ENCODE measurements around the gene COL4A2.

Gene COL4A2

DNA sequence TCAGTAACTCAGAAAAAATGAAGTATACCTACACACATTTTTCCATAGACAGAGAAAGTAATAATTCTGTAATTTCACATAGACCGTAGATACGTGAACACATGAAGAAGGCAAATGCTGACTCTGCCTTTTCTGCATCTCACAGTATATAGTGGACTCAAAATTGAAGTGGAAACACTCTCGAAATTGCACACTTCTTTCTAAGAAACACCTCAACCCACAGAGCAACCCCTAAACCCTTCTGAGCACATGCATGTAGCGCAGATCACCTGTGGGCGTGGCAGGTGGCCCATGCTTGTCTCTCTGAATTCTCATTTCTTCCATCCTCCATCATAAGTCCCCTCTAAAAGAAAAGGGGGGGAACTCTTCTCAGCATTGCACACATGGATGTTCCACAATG is 34.9 kb upstream of the COL4A2 start:
- no peak overlapping the region for H3K27ac ChIP-seq (ENCODE audit: insufficient read depth, low read length, poor library complexity, severe bottlenecking)
- H3K9me3 ChIP-seq (ENCODE audit: control insufficient read depth, low read length): no peaks in the 10 kb centered on the region
- H3K4me3 ChIP-seq (ENCODE audit: insufficient read depth, low read depth, low read length, poor library complexity, severe bottlenecking): no peak overlapping the region
- no peaks in the 10 kb centered on the region for H3K4me1 ChIP-seq (ENCODE audit: control insufficient read depth, insufficient read depth, low read length, poor library complexity, severe bottlenecking)
- H3K27me3 ChIP-seq (replicated peaks; ENCODE audit: control insufficient read depth, insufficient read depth, low read length, poor library complexity, severe bottlenecking): no peaks in the 10 kb centered on the region
- H3K36me3 ChIP-seq (ENCODE audit: control insufficient read depth, insufficient read depth, low read length): no peaks in the 10 kb centered on the region
- DNase-seq: no peak

DNA sequence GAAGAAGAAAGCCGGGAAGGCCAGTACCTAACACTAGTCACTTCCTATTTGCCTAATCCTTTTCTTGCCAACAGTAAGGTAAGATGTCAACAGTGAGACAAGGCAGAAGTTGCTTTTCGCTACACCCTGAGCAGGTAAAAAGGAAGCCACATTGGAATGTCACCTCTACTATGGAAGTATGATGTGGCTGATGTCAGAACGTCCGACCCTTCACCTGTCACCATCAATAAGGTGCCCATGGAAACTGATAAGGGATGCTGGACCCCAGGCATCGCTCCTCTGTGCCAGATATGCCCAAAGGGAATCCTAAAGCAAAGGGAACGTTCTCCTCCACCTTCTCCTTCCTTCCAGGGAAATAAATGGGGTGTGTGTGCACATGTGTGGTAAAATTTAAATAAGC is 34.4 kb upstream of the COL4A2 start:
- Histone ChIP-seq H3K4me1 (ENCODE audit: control insufficient read depth, insufficient read depth, low read length, poor library complexity, severe bottlenecking) (no peaks in the 10 kb centered on the region), H3K36me3 (ENCODE audit: control insufficient read depth, insufficient read depth, low read length) (no peaks in the 10 kb centered on the region), H3K27me3 (replicated peaks; ENCODE audit: control insufficient read depth, insufficient read depth, low read length, poor library complexity, severe bottlenecking) (no peaks in the 10 kb centered on the region), H3K27ac (ENCODE audit: insufficient read depth, low read length, poor library complexity, severe bottlenecking) (no peak overlapping the region), H3K4me3 (ENCODE audit: insufficient read depth, low read depth, low read length, poor library complexity, severe bottlenecking) (no peak overlapping the region), H3K9me3 (ENCODE audit: control insufficient read depth, low read length) (no peaks in the 10 kb centered on the region)
- DNase-seq: no peak

DNA sequence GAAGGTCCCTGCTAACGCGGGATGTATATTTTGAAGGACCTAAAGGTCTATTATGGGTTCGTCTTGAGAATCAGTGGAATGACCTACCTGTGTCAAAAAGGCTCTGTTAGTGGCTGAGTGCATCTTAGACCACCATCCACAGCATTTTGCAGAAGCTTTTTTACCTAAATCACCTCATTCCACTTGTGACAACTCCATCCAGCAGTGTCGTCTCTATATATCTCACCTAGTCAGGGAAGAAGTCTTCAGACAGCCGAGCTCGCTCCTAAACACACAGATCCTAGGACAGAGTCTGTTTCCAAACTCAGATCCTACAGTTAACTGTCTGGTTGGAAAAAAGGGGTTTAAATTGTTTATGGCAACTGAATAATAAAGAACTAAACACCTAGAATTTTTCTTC is 33.8 kb upstream of the COL4A2 start:
- DNase-seq: no peak
- Histone ChIP-seq H3K36me3 (ENCODE audit: control insufficient read depth, insufficient read depth, low read length) (no peaks in the 10 kb centered on the region), H3K4me1 (ENCODE audit: control insufficient read depth, insufficient read depth, low read length, poor library complexity, severe bottlenecking) (no peaks in the 10 kb centered on the region), H3K9me3 (ENCODE audit: control insufficient read depth, low read length) (no peaks in the 10 kb centered on the region), H3K4me3 (ENCODE audit: insufficient read depth, low read depth, low read length, poor library complexity, severe bottlenecking) (no peak overlapping the region), H3K27ac (ENCODE audit: insufficient read depth, low read length, poor library complexity, severe bottlenecking) (no peak overlapping the region), H3K27me3 (replicated peaks; ENCODE audit: control insufficient read depth, insufficient read depth, low read length, poor library complexity, severe bottlenecking) (no peaks in the 10 kb centered on the region)

DNA sequence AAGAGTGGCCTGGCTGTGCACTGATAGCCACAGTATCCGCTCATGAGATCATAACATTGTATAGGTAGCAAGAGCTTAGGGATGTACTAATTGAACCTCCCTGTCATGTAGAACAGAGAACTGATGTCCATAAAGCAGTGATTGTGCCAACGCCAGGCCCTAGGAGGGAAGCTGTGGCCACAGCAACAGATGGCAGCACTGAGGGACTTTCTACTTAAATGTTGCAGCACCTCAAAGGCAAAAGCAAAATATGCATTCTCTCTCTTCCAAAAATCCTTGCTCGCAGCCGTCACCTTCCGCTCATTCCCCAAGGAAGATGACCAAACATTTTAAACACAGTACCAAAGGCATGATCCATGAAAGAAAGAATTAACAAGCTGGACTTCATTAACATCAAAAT is 32.4 kb upstream of the COL4A2 start:
- no peak for DNase-seq
- no peaks in the 10 kb centered on the region for H3K36me3 ChIP-seq (ENCODE audit: control insufficient read depth, insufficient read depth, low read length)

DNA sequence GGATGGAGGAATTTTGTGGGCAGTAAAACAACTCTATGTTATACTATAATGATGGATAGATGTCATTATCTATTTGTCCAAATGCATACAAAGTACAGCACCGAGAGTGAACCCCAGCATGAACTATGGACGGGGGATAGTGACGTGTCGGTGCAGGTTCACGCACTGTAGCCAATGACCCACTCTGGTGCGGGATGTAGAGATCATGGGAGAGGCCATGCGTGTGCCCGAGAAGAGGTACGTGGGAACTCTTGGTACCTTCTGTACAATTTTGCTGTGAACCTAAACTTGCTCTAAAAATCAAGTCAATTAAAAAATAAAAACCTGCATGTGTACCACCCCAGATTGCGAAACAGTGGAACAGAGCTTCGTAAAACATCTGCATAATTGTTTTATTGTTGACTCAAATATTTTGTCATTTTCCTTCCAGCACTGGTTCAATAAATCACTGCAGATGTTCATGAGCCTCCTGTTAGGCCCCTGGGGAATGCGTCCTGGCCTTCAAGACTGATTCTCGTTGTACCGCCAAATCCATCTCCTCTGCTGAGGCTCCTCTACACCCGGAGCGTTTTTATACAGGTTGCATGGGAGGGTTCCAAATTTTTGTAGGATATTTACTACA is 31.0 kb upstream of the COL4A2 start:
- no peak overlapping the region for H3K4me3 ChIP-seq (ENCODE audit: insufficient read depth, low read depth, low read length, poor library complexity, severe bottlenecking)
- no peaks in the 10 kb centered on the region for H3K36me3 ChIP-seq (ENCODE audit: control insufficient read depth, insufficient read depth, low read length)
- no peak overlapping the region for H3K27ac ChIP-seq (ENCODE audit: insufficient read depth, low read length, poor library complexity, severe bottlenecking)
- DNase-seq: no peak
- H3K27me3 ChIP-seq (replicated peaks; ENCODE audit: control insufficient read depth, insufficient read depth, low read length, poor library complexity, severe bottlenecking): no peaks in the 10 kb centered on the region
- H3K9me3 ChIP-seq (ENCODE audit: control insufficient read depth, low read length): no peaks in the 10 kb centered on the region
- H3K4me1 ChIP-seq (ENCODE audit: control insufficient read depth, insufficient read depth, low read length, poor library complexity, severe bottlenecking): no peaks in the 10 kb centered on the region

More for the DNA sequence above, 32.4 kb upstream of the COL4A2 start:
- H3K27ac ChIP-seq (ENCODE audit: insufficient read depth, low read length, poor library complexity, severe bottlenecking): no peak overlapping the region
- no peaks in the 10 kb centered on the region for H3K4me1 ChIP-seq (ENCODE audit: control insufficient read depth, insufficient read depth, low read length, poor library complexity, severe bottlenecking)
- no peaks in the 10 kb centered on the region for H3K9me3 ChIP-seq (ENCODE audit: control insufficient read depth, low read length)
- no peaks in the 10 kb centered on the region for H3K27me3 ChIP-seq (replicated peaks; ENCODE audit: control insufficient read depth, insufficient read depth, low read length, poor library complexity, severe bottlenecking)
- H3K4me3 ChIP-seq (ENCODE audit: insufficient read depth, low read depth, low read length, poor library complexity, severe bottlenecking): no peak overlapping the region

DNA sequence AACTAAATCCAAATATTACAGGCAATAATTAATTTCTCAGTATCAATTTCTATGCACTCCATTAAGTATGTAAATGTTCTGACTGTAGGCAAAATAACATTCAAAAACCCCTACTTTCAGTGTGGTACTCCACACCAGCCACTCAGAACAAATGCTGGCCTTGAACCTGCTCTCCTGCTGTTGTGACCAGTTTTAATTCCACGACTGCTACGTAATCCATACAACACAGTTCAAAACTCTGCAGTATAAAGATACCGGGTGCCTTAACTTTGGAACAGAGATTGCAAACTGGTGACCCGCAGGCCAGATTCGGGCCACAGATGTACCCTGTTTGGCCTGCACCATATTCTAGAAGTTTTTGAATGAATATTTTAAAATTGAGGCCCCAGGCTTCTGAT is 30.5 kb upstream of the COL4A2 start:
- no peak overlapping the region for H3K27ac ChIP-seq (ENCODE audit: insufficient read depth, low read length, poor library complexity, severe bottlenecking)
- H3K4me1 ChIP-seq (ENCODE audit: control insufficient read depth, insufficient read depth, low read length, poor library complexity, severe bottlenecking): no peaks in the 10 kb centered on the region
- H3K9me3 ChIP-seq (ENCODE audit: control insufficient read depth, low read length): no peaks in the 10 kb centered on the region
- H3K4me3 ChIP-seq (ENCODE audit: insufficient read depth, low read depth, low read length, poor library complexity, severe bottlenecking): no peak overlapping the region
- DNase-seq: no peak
- no peaks in the 10 kb centered on the region for H3K36me3 ChIP-seq (ENCODE audit: control insufficient read depth, insufficient read depth, low read length)
- H3K27me3 ChIP-seq (replicated peaks; ENCODE audit: control insufficient read depth, insufficient read depth, low read length, poor library complexity, severe bottlenecking): no peaks in the 10 kb centered on the region

DNA sequence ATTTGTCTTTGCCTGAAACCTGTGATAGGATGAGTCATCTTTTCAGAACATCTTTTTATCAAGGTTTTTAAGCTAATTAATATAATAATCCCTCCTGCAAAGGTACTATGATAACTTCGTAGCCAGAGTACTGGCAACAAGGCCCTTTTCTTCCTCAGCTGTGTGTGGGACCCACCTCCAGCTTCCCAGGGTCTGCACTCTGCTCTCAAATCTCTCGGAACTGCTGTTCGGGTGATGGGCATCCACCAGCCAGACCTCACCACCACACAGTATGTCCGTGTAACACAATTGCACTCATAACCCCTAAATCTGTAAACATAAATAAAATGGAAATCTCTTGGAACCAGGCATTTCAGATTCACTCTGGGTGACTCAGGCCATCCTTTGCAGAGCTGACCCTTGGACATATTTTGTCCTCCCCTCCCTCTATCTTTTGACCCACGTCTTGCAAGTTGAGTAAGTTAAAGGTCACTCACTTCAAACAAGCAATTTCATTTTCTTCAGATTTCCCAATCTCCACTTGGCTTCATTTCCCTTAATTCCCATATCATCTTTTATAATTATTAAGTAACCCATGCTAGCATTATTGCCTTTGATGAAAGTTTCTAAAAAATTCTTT is 29.6 kb upstream of the COL4A2 start:
- H3K36me3 ChIP-seq (ENCODE audit: control insufficient read depth, insufficient read depth, low read length): no peaks in the 10 kb centered on the region
- H3K4me3 ChIP-seq (ENCODE audit: insufficient read depth, low read depth, low read length, poor library complexity, severe bottlenecking): no peak overlapping the region
- H3K27ac ChIP-seq (ENCODE audit: insufficient read depth, low read length, poor library complexity, severe bottlenecking): no peak overlapping the region
- no peaks in the 10 kb centered on the region for H3K9me3 ChIP-seq (ENCODE audit: control insufficient read depth, low read length)
- H3K4me1 ChIP-seq (ENCODE audit: control insufficient read depth, insufficient read depth, low read length, poor library complexity, severe bottlenecking): no peaks in the 10 kb centered on the region
- no peaks in the 10 kb centered on the region for H3K27me3 ChIP-seq (replicated peaks; ENCODE audit: control insufficient read depth, insufficient read depth, low read length, poor library complexity, severe bottlenecking)
- no peak for DNase-seq

DNA sequence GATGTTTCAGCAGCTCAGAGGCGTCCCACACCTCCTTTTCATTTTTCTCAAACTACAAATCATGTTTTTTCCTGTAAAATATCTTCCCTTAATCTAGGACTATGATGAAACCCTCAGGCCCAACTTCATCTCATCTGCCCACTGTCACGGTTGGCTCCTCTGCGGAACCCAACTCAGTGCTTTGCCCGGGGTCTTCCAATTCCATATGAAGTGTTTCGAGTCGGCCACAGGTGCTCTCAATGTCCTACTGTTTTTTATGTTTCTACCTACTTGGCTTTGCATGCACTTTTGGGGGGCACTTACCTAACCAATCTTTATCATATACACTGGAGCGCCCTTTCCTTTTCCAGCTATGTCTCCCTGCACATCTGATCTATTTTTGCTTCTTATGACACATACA is 28.2 kb upstream of the COL4A2 start:
- no peaks in the 10 kb centered on the region for H3K27me3 ChIP-seq (replicated peaks; ENCODE audit: control insufficient read depth, insufficient read depth, low read length, poor library complexity, severe bottlenecking)
- no peak overlapping the region for H3K27ac ChIP-seq (ENCODE audit: insufficient read depth, low read length, poor library complexity, severe bottlenecking)
- no peaks in the 10 kb centered on the region for H3K36me3 ChIP-seq (ENCODE audit: control insufficient read depth, insufficient read depth, low read length)
- no peaks in the 10 kb centered on the region for H3K4me1 ChIP-seq (ENCODE audit: control insufficient read depth, insufficient read depth, low read length, poor library complexity, severe bottlenecking)
- H3K4me3 ChIP-seq (ENCODE audit: insufficient read depth, low read depth, low read length, poor library complexity, severe bottlenecking): no peak overlapping the region
- no peaks in the 10 kb centered on the region for H3K9me3 ChIP-seq (ENCODE audit: control insufficient read depth, low read length)
- DNase-seq: no peak

DNA sequence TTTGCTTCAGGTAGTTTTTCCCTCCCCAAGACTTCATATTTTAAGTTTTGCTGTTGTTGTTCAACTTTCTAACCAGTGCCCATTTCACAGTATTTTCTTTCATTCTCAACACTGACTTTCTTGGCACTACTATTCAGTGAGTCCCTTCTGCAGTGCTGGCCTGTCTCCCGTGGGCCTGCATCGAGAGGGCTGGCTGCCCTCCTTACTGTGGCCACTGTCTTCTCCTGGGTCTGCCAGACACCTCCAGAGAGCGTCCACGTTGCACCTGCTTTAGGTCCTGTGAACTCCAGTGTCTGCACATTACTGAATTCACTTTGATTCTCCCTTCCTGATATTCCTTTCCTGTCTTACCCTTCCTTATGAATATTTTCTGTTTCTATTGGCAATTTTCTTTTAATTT is 27.4 kb upstream of the COL4A2 start:
- no peaks in the 10 kb centered on the region for H3K4me1 ChIP-seq (ENCODE audit: control insufficient read depth, insufficient read depth, low read length, poor library complexity, severe bottlenecking)
- no peak for DNase-seq
- H3K27me3 ChIP-seq (replicated peaks; ENCODE audit: control insufficient read depth, insufficient read depth, low read length, poor library complexity, severe bottlenecking): no peaks in the 10 kb centered on the region
- H3K4me3 ChIP-seq (ENCODE audit: insufficient read depth, low read depth, low read length, poor library complexity, severe bottlenecking): no peak overlapping the region
- no peak overlapping the region for H3K27ac ChIP-seq (ENCODE audit: insufficient read depth, low read length, poor library complexity, severe bottlenecking)
- no peaks in the 10 kb centered on the region for H3K36me3 ChIP-seq (ENCODE audit: control insufficient read depth, insufficient read depth, low read length)
- no peaks in the 10 kb centered on the region for H3K9me3 ChIP-seq (ENCODE audit: control insufficient read depth, low read length)

DNA sequence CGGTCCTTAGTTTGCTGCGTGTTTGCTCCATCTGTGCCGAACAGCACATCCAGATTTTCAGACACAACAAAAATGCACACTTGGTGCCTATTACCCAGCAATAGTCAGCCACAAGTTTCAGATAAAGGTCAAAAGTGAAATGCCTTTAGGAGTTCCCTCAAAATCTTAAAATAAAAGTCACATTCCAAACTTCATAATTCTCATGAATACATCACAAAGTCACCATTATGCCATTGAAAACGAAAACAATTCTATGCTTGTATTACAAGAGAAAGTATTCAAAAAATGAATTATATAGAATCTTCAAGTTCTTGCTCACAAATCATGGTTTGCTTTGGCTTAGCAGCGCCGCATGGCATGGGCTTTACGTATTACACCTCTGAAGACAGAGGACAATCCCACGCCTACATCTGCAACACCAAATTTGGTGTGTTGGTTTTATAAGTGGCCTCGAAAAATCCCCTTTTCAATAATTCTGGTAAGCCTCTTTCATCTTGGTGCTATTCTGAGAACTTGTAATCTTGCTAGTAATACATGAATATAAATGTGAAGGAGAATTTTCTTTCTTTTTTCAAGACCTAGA is 26.8 kb upstream of the COL4A2 start:
- Histone ChIP-seq H3K4me3 (ENCODE audit: insufficient read depth, low read depth, low read length, poor library complexity, severe bottlenecking) (no peak overlapping the region), H3K4me1 (ENCODE audit: control insufficient read depth, insufficient read depth, low read length, poor library complexity, severe bottlenecking) (no peaks in the 10 kb centered on the region), H3K27me3 (replicated peaks; ENCODE audit: control insufficient read depth, insufficient read depth, low read length, poor library complexity, severe bottlenecking) (no peaks in the 10 kb centered on the region), H3K9me3 (ENCODE audit: control insufficient read depth, low read length) (no peaks in the 10 kb centered on the region), H3K36me3 (ENCODE audit: control insufficient read depth, insufficient read depth, low read length) (no peaks in the 10 kb centered on the region), H3K27ac (ENCODE audit: insufficient read depth, low read length, poor library complexity, severe bottlenecking) (no peak overlapping the region)
- DNase-seq: no peak

All from effector memory CD4-positive, alpha-beta T cell (primary cell).